ENCODE results near the gene XIRP1.

Gene XIRP1

GRCh38 chr3:39150803-39151631 lies 41.4 kb downstream of the XIRP1 start:
- H3K27me3 ChIP-seq (ENCODE audit: control insufficient read depth in 2 of 2, insufficient read depth in 2 of 2, low read length in 2 of 2): no peaks in the 10 kb centered on the region
- peaks cover 68 to 78% of the 10 kb centered on the region in 2 donors for H3K4me1 ChIP-seq (ENCODE audit: control insufficient read depth in 2 of 2, insufficient read depth in 2 of 2, low read length in 2 of 2)
- H3K36me3 ChIP-seq (ENCODE audit: control insufficient read depth in 2 of 2, insufficient read depth in 2 of 2, low read length in 2 of 2): peaks cover 0 to 2% of the 10 kb centered on the region in 2 donors
- peak overlapping the region; percentile 98 to 99 for H3K27ac ChIP-seq (ENCODE audit: low read depth in 2 of 2, low read length in 2 of 2)
- H3K9me3 ChIP-seq (ENCODE audit: control insufficient read depth in 2 of 2, low read length in 2 of 2): no peaks in the 10 kb centered on the region
- peak overlapping the region; percentile 95 to 98 for H3K4me3 ChIP-seq (ENCODE audit: low read length in 2 of 2)
- H3K9ac ChIP-seq (ENCODE audit: low read depth in 1 of 2, low read length in 2 of 2): peak overlapping the region; percentile 52 to 99

- Histone ChIP-seq H3K36me3 (ENCODE audit: control insufficient read depth in 2 of 2, insufficient read depth in 2 of 2, low read length in 2 of 2) (peaks cover 0 to 9% of the 10 kb centered on the region in 2 donors), H3K9me3 (ENCODE audit: control insufficient read depth in 2 of 2, low read length in 2 of 2) (no peaks in the 10 kb centered on the region), H3K27ac (ENCODE audit: low read depth in 2 of 2, low read length in 2 of 2) (peak overlapping the region; percentile 98 to 99), H3K9ac (ENCODE audit: low read depth in 1 of 2, low read length in 2 of 2) (peak overlapping the region; percentile 52 to 99), H3K4me1 (ENCODE audit: control insufficient read depth in 2 of 2, insufficient read depth in 2 of 2, low read length in 2 of 2) (peaks cover 73 to 79% of the 10 kb centered on the region in 2 donors), H3K27me3 (ENCODE audit: control insufficient read depth in 2 of 2, insufficient read depth in 2 of 2, low read length in 2 of 2) (no peaks in the 10 kb centered on the region), H3K4me3 (ENCODE audit: low read length in 2 of 2) (peak overlapping the region; percentile 51 to 98)
Measured at GRCh38 chr3:39150148-39150802, 42.1 kb downstream of the XIRP1 start.

- no peaks in the 10 kb centered on the region for H3K9me3 ChIP-seq (ENCODE audit: control insufficient read depth in 2 of 2, low read length in 2 of 2)
- no peaks in the 10 kb centered on the region for H3K27me3 ChIP-seq (ENCODE audit: control insufficient read depth in 2 of 2, insufficient read depth in 2 of 2, low read length in 2 of 2)
- H3K4me1 ChIP-seq (ENCODE audit: control insufficient read depth in 2 of 2, insufficient read depth in 2 of 2, low read length in 2 of 2): peaks cover 73 to 74% of the 10 kb centered on the region in 2 donors
- H3K36me3 ChIP-seq (ENCODE audit: control insufficient read depth in 2 of 2, insufficient read depth in 2 of 2, low read length in 2 of 2): peaks cover 5 to 15% of the 10 kb centered on the region in 2 donors
- peak overlapping the region in 1 of 2 donors; percentile 13 for H3K9ac ChIP-seq (ENCODE audit: low read depth in 1 of 2, low read length in 2 of 2)
- no peak overlapping the region for H3K4me3 ChIP-seq (ENCODE audit: low read length in 2 of 2)
- H3K27ac ChIP-seq (ENCODE audit: low read depth in 2 of 2, low read length in 2 of 2): peak overlapping the region; percentile 87 to 89
Measured at GRCh38 chr3:39149498-39150147, 42.8 kb downstream of the XIRP1 start.

GRCh38 chr3:39149059-39149455 lies 43.3 kb downstream of the XIRP1 start:
- H3K36me3 ChIP-seq (ENCODE audit: control insufficient read depth in 2 of 2, insufficient read depth in 2 of 2, low read length in 2 of 2): peaks cover 10 to 21% of the 10 kb centered on the region in 2 donors
- H3K9ac ChIP-seq (ENCODE audit: low read depth in 1 of 2, low read length in 2 of 2): peak overlapping the region in 1 of 2 donors; percentile 63
- H3K4me3 ChIP-seq (ENCODE audit: low read length in 2 of 2): no peak overlapping the region
- peak overlapping the region; percentile 87 to 89 for H3K27ac ChIP-seq (ENCODE audit: low read depth in 2 of 2, low read length in 2 of 2)
- no peaks in the 10 kb centered on the region for H3K9me3 ChIP-seq (ENCODE audit: control insufficient read depth in 2 of 2, low read length in 2 of 2)
- peaks cover 69 to 70% of the 10 kb centered on the region in 2 donors for H3K4me1 ChIP-seq (ENCODE audit: control insufficient read depth in 2 of 2, insufficient read depth in 2 of 2, low read length in 2 of 2)
- no peaks in the 10 kb centered on the region for H3K27me3 ChIP-seq (ENCODE audit: control insufficient read depth in 2 of 2, insufficient read depth in 2 of 2, low read length in 2 of 2)

- H3K9ac ChIP-seq (ENCODE audit: low read depth in 1 of 2, low read length in 2 of 2): peak overlapping the region; percentile 44 to 63
- H3K4me1 ChIP-seq (ENCODE audit: control insufficient read depth in 2 of 2, insufficient read depth in 2 of 2, low read length in 2 of 2): peaks cover 68% of the 10 kb centered on the region in 2 donors
- peak overlapping the region; percentile 87 to 89 for H3K27ac ChIP-seq (ENCODE audit: low read depth in 2 of 2, low read length in 2 of 2)
- H3K4me3 ChIP-seq (ENCODE audit: low read length in 2 of 2): peak overlapping the region; percentile 38 to 51
- H3K36me3 ChIP-seq (ENCODE audit: control insufficient read depth in 2 of 2, insufficient read depth in 2 of 2, low read length in 2 of 2): peaks cover 16 to 25% of the 10 kb centered on the region in 2 donors
- H3K27me3 ChIP-seq (ENCODE audit: control insufficient read depth in 2 of 2, insufficient read depth in 2 of 2, low read length in 2 of 2): no peaks in the 10 kb centered on the region
- H3K9me3 ChIP-seq (ENCODE audit: control insufficient read depth in 2 of 2, low read length in 2 of 2): no peaks in the 10 kb centered on the region
Measured at GRCh38 chr3:39148435-39149058, 43.8 kb downstream of the XIRP1 start.

- Histone ChIP-seq H3K36me3 (ENCODE audit: control insufficient read depth in 2 of 2, insufficient read depth in 2 of 2, low read length in 2 of 2) (peaks cover 22 to 32% of the 10 kb centered on the region in 2 donors), H3K9me3 (ENCODE audit: control insufficient read depth in 2 of 2, low read length in 2 of 2) (no peaks in the 10 kb centered on the region), H3K9ac (ENCODE audit: low read depth in 1 of 2, low read length in 2 of 2) (peak overlapping the region; percentile 48 to 63), H3K27ac (ENCODE audit: low read depth in 2 of 2, low read length in 2 of 2) (peak overlapping the region; percentile 87 to 89), H3K4me3 (ENCODE audit: low read length in 2 of 2) (peak overlapping the region; percentile 38 to 51), H3K4me1 (ENCODE audit: control insufficient read depth in 2 of 2, insufficient read depth in 2 of 2, low read length in 2 of 2) (peaks cover 69 to 71% of the 10 kb centered on the region in 2 donors), H3K27me3 (ENCODE audit: control insufficient read depth in 2 of 2, insufficient read depth in 2 of 2, low read length in 2 of 2) (no peaks in the 10 kb centered on the region)
Measured at GRCh38 chr3:39147711-39148434, 44.5 kb downstream of the XIRP1 start.

- H3K9me3 ChIP-seq (ENCODE audit: control insufficient read depth in 2 of 2, low read length in 2 of 2): no peaks in the 10 kb centered on the region
- H3K36me3 ChIP-seq (ENCODE audit: control insufficient read depth in 2 of 2, insufficient read depth in 2 of 2, low read length in 2 of 2): peaks cover 32 to 40% of the 10 kb centered on the region in 2 donors
- H3K27me3 ChIP-seq (ENCODE audit: control insufficient read depth in 2 of 2, insufficient read depth in 2 of 2, low read length in 2 of 2): no peaks in the 10 kb centered on the region
- peak overlapping the region; percentile 87 to 89 for H3K27ac ChIP-seq (ENCODE audit: low read depth in 2 of 2, low read length in 2 of 2)
- H3K9ac ChIP-seq (ENCODE audit: low read depth in 1 of 2, low read length in 2 of 2): peak overlapping the region; percentile 48 to 63
- H3K4me3 ChIP-seq (ENCODE audit: low read length in 2 of 2): peak overlapping the region; percentile 4 to 51
- H3K4me1 ChIP-seq (ENCODE audit: control insufficient read depth in 2 of 2, insufficient read depth in 2 of 2, low read length in 2 of 2): peaks cover 73 to 74% of the 10 kb centered on the region in 2 donors
Measured at GRCh38 chr3:39146611-39147591, 45.5 kb downstream of the XIRP1 start.

- peak overlapping the region; percentile 87 to 89 for H3K27ac ChIP-seq (ENCODE audit: low read depth in 2 of 2, low read length in 2 of 2)
- peak overlapping the region in 1 of 2 donors; percentile 63 for H3K9ac ChIP-seq (ENCODE audit: low read depth in 1 of 2, low read length in 2 of 2)
- no peaks in the 10 kb centered on the region for H3K9me3 ChIP-seq (ENCODE audit: control insufficient read depth in 2 of 2, low read length in 2 of 2)
- H3K27me3 ChIP-seq (ENCODE audit: control insufficient read depth in 2 of 2, insufficient read depth in 2 of 2, low read length in 2 of 2): no peaks in the 10 kb centered on the region
- peaks cover 32 to 40% of the 10 kb centered on the region in 2 donors for H3K36me3 ChIP-seq (ENCODE audit: control insufficient read depth in 2 of 2, insufficient read depth in 2 of 2, low read length in 2 of 2)
- no peak overlapping the region for H3K4me3 ChIP-seq (ENCODE audit: low read length in 2 of 2)
- peaks cover 73 to 74% of the 10 kb centered on the region in 2 donors for H3K4me1 ChIP-seq (ENCODE audit: control insufficient read depth in 2 of 2, insufficient read depth in 2 of 2, low read length in 2 of 2)
Measured at GRCh38 chr3:39146083-39146501, 46.3 kb downstream of the XIRP1 start.
